Lower leg skin (tissue), 3 donors: ENCODE results near the gene CCDC177.

Experiments
- CTCF ChIP-seq, 3 donors: fragments of 450-650 bp; IDR thresholded peaks; one replicate each; pipeline ENCODE4 v1.5.1; 2016; ENCODE audit warnings: antibody characterized with exemption in 3 of 3, mild to moderate bottlenecking in 3 of 3, moderate library complexity in 2 of 3
- POLR2A ChIP-seq, 2 donors: fragments of 450-650 bp; IDR thresholded peaks; one replicate each; pipeline ENCODE4 v1.6.1; 2016 to 2017; ENCODE audit warnings: antibody characterized with exemption in 2 of 2, mild to moderate bottlenecking in 1 of 2, moderate library complexity in 1 of 2

GRCh38 chr14:69538766-69539165, 35.9 kb downstream of the CCDC177 start:
- TF ChIP-seq CTCF (IDR thresholded peaks at IDR 0.05) (no peak), POLR2A (IDR thresholded peaks at IDR 0.05) (no peak)
